RWPE2 (cell line): Measurements from ENCODE around the gene FOXL2NB.

Experiments used
- ATAC-seq: fragments of 200-7000 bp; cut with Tn5 transposase; 3 replicates; pipeline ENCODE4 v1.9.1; 2021; ENCODE audit warnings: low read depth
- DNase-seq: peaks from one replicate; pipeline ENCODE4 v3.0.0-alpha.2; 2020; ENCODE audit warnings: low spot score
- H3K27ac ChIP-seq: fragments of 450-650 bp; 2 replicates; pipeline ENCODE4 v1.5.1; 2017; ENCODE audit warnings: mild to moderate bottlenecking; ENCODE audit not compliant: poor library complexity, severe bottlenecking
- H3K27me3 ChIP-seq: fragments of 250-450 bp; sonication (Bioruptor Pico); 2 replicates; pipeline ENCODE4 v1.5.1; 2021; ENCODE audit warnings: mild to moderate bottlenecking, moderate library complexity; ENCODE audit not compliant: insufficient read depth, poor library complexity, severe bottlenecking
- H3K36me3 ChIP-seq: fragments of 250-450 bp; sonication (Bioruptor Pico); 2 replicates; pipeline ENCODE4 v1.5.1; 2020; ENCODE audit warnings: low read depth, mild to moderate bottlenecking, moderate library complexity
- H3K4me1 ChIP-seq: fragments of 250-450 bp; sonication (Bioruptor Pico); 2 replicates; pipeline ENCODE4 v1.5.1; 2021; ENCODE audit warnings: mild to moderate bottlenecking, moderate library complexity; ENCODE audit not compliant: insufficient read depth, poor library complexity, severe bottlenecking
- H3K4me3 ChIP-seq: fragments of 250-450 bp; sonication (Bioruptor Pico); 2 replicates; pipeline ENCODE4 v1.5.1; 2021; ENCODE audit warnings: mild to moderate bottlenecking, moderate library complexity; ENCODE audit not compliant: severe bottlenecking
- H3K9me3 ChIP-seq: fragments of 250-450 bp; sonication (Bioruptor Pico); 2 replicates; pipeline ENCODE4 v1.5.1; 2021; ENCODE audit warnings: mild to moderate bottlenecking, moderate library complexity; ENCODE audit not compliant: severe bottlenecking
- CTCF ChIP-seq: fragments of 450-650 bp; IDR thresholded peaks from one replicate; pipeline ENCODE4 v1.5.1; 2017; ENCODE audit warnings: mild to moderate bottlenecking, moderate library complexity; ENCODE audit not compliant: poor library complexity, severe bottlenecking

FOXL2NB gene

GRCh38 chr3:138949002-138949418 is 2.0 kb downstream of the FOXL2NB start:
- Histone ChIP-seq H3K27ac (no peak overlapping the region), H3K9me3 (no peaks in the 10 kb centered on the region), H3K36me3 (no peaks in the 10 kb centered on the region), H3K4me1 (no peaks in the 10 kb centered on the region), H3K4me3 (no peak overlapping the region), H3K27me3 (peaks cover 69% of the 10 kb centered on the region)
- no peak for TF ChIP-seq CTCF
- DNase-seq (no peak), ATAC-seq (no peak)

DNA sequence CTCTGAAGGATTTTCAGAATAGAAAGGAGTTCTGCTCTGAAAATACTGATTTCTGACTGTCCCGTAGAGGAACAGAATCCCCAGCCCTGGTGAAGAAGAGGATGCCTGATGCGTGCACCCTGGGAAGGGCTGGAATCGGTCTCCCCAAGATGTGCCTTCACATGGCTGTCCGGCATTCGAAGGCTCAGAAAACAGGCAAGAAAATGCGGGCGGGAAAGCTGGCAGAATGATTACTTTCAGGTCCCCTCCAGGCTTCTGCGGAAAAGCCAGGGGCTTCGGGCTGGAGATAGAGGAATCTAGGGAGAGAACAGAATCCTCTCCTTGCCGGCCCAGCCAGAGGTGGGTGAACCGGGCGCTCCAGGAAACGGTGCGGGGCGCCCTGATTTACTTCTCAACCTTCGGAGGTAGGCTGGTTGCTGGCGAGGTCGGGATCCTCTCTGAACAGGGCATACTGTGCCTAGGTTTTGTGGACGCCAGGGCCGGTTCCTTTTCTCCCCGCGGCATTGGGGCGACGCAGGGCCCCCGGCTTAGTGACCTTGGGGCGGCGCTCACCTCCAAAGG is 2.5 kb downstream of the FOXL2NB start:
- H3K4me1 ChIP-seq = no peaks in the 10 kb centered on the region
- H3K27me3 ChIP-seq = peaks cover 64% of the 10 kb centered on the region
- no peak overlapping the region for H3K27ac ChIP-seq
- no peak overlapping the region for H3K4me3 ChIP-seq
- TF ChIP-seq CTCF = no peak
- DNase-seq (no peak), ATAC-seq (no peak)
- no peaks in the 10 kb centered on the region for H3K36me3 ChIP-seq
- no peaks in the 10 kb centered on the region for H3K9me3 ChIP-seq

DNA sequence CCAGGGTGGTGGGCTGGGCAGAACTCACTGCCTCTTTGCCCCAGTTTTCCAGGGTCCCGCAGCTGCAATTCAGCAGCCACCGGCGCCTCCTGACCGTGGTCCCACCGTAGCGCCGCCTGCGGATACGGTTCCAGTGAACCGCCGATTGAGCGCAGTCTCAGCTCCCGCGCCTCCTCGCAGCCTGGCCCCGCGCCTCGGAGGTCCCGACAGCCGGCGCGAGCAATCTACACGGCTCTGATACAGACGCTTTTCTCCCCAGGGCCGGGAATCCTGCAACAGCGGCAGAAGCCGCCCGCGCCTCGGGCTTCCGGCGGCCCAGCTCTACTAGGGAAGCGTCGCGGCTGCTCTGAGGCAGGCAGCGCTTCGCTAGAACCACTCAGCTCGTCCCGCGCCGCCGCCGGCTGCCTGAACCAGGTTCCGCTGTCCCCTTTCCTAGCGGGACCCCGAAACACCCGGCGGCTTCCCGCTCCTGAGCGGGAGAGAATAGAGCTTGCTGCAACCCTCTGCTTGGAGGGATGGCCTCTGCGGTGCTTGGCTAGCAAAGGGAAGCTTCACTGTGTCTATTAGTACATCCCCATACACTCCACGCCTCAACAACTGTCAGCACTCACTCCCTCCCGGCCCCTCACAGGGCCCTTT is 3.1 kb downstream of the FOXL2NB start:
- H3K36me3 ChIP-seq = no peaks in the 10 kb centered on the region
- H3K4me3 ChIP-seq = no peak overlapping the region
- no peaks in the 10 kb centered on the region for H3K4me1 ChIP-seq
- DNase-seq (no peak), ATAC-seq (peak; percentile 38; the same call in 1 of the 3 replicates)
- no peak overlapping the region for H3K27ac ChIP-seq
- peaks cover 58% of the 10 kb centered on the region for H3K27me3 ChIP-seq
- no peaks in the 10 kb centered on the region for H3K9me3 ChIP-seq
- TF ChIP-seq CTCF = no peak

- H3K27ac ChIP-seq = no peak overlapping the region
- TF ChIP-seq CTCF = no peak
- no peaks in the 10 kb centered on the region for H3K36me3 ChIP-seq
- H3K9me3 ChIP-seq = no peaks in the 10 kb centered on the region
- H3K27me3 ChIP-seq = peaks cover 55% of the 10 kb centered on the region
- DNase-seq = no peak
- no peaks in the 10 kb centered on the region for H3K4me1 ChIP-seq
- no peak overlapping the region for H3K4me3 ChIP-seq
- no peak for ATAC-seq
These were observed 3.7 kb downstream of the FOXL2NB start for GRCh38 chr3:138950701-138951100.

GRCh38 chr3:138960417-138960852 is 13.4 kb downstream of the FOXL2NB start:
- H3K4me1 ChIP-seq = no peaks in the 10 kb centered on the region
- H3K36me3 ChIP-seq = no peaks in the 10 kb centered on the region
- DNase-seq (no peak), ATAC-seq (no peak; the same call in 2 of the 3 replicates)
- peaks cover 2% of the 10 kb centered on the region for H3K9me3 ChIP-seq
- no peak for TF ChIP-seq CTCF
- peaks cover 11% of the 10 kb centered on the region for H3K27me3 ChIP-seq
- no peak overlapping the region for H3K27ac ChIP-seq
- no peak overlapping the region for H3K4me3 ChIP-seq
